ENCODE measurements around the gene ZNF407.

ZNF407 gene

GRCh38 chr18:74679006-74679678, 81.5 kb downstream of the ZNF407 start:
- DNase-seq, result no peak
- no peak overlapping the region for H3K4me3 ChIP-seq (ENCODE audit: low read depth, low read length)
- H3K27me3 ChIP-seq, result no peaks in the 10 kb centered on the region
- TF ChIP-seq CTCF (IDR thresholded peaks at IDR 0.05; ENCODE audit: low read depth, low read length), result no peak
- no peaks in the 10 kb centered on the region for H3K36me3 ChIP-seq
- no peaks in the 10 kb centered on the region for H3K9me3 ChIP-seq
- no peaks in the 10 kb centered on the region for H3K4me1 ChIP-seq

DNA sequence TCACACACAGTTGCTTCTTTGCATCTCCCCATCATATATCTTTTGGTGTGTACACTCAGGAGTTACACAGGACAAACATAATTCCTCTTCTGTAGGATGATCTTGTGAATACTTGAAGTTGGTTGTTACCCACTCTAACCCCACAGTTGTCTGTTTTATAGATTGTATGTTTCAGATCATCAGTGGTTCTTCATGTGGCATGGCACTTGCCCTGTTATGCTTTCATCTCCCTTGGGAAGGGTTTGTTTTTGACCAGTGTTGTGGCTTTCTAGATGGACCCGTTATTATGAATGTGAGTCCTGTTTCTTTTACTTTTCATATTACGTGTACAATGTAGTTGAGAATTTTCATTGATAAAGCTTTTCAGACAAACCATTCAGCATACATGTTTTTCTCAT, 82.0 kb downstream of the ZNF407 start:
- DNase-seq, result no peak
- no peaks in the 10 kb centered on the region for H3K9me3 ChIP-seq
- no peaks in the 10 kb centered on the region for H3K27me3 ChIP-seq
- H3K4me1 ChIP-seq, result no peaks in the 10 kb centered on the region
- H3K4me3 ChIP-seq (ENCODE audit: low read depth, low read length), result no peak overlapping the region
- no peak for TF ChIP-seq CTCF (IDR thresholded peaks at IDR 0.05; ENCODE audit: low read depth, low read length)
- no peaks in the 10 kb centered on the region for H3K36me3 ChIP-seq

- Histone ChIP-seq H3K36me3 (no peaks in the 10 kb centered on the region), H3K4me1 (no peaks in the 10 kb centered on the region), H3K27me3 (no peaks in the 10 kb centered on the region), H3K4me3 (ENCODE audit: low read depth, low read length) (no peak overlapping the region), H3K9me3 (no peaks in the 10 kb centered on the region)
- DNase-seq, result no peak
- no peak for TF ChIP-seq CTCF (IDR thresholded peaks at IDR 0.05; ENCODE audit: low read depth, low read length)
These were observed 84.7 kb downstream of the ZNF407 start for GRCh38 chr18:74682141-74682990.

DNA sequence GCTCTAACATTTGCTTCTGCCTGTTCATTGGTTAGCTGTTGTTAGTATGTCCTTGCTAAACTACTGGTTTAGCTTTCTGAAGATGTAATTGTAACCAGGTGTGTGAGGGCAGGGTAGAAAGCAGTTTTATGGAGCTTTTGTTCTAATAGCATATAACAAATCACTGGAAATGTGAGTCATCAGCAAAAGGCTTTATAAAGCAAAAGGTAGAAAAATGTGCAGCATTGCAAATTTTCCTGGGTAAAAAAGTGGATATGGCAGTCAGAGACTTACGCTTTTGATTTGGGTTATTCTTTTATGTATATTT, 85.3 kb downstream of the ZNF407 start:
- TF ChIP-seq CTCF (IDR thresholded peaks at IDR 0.05; ENCODE audit: low read depth, low read length), result no peak

DNA sequence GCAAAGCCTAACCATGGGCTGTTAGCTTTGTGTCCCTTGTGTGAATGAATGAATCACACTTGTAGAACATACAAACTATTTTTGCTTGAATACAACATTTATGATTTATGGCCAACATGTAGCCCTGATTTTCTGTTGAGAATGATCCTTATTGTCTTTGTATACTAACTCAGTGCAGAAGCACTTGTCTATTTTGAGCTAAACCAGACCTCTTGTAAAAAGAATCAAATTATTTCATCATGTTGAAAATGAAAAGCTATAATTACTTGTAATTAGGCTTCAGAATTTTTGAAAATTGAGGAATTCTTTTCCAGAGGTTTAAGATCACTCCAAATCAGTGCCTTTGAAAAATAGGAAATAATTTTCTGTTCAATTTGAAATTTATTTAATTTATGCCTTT, 85.9 kb downstream of the ZNF407 start:
- Histone ChIP-seq H3K9me3 (no peaks in the 10 kb centered on the region), H3K36me3 (no peaks in the 10 kb centered on the region), H3K4me3 (ENCODE audit: low read depth, low read length) (no peak overlapping the region), H3K27me3 (no peaks in the 10 kb centered on the region), H3K4me1 (no peaks in the 10 kb centered on the region)
- no peak for DNase-seq
- TF ChIP-seq CTCF (IDR thresholded peaks at IDR 0.05; ENCODE audit: low read depth, low read length), result no peak

More for the DNA sequence above, 85.3 kb downstream of the ZNF407 start:
- no peak overlapping the region for H3K4me3 ChIP-seq (ENCODE audit: low read depth, low read length)
- no peaks in the 10 kb centered on the region for H3K4me1 ChIP-seq
- no peaks in the 10 kb centered on the region for H3K36me3 ChIP-seq
- no peak for DNase-seq
- H3K9me3 ChIP-seq, result no peaks in the 10 kb centered on the region
- no peaks in the 10 kb centered on the region for H3K27me3 ChIP-seq

DNA sequence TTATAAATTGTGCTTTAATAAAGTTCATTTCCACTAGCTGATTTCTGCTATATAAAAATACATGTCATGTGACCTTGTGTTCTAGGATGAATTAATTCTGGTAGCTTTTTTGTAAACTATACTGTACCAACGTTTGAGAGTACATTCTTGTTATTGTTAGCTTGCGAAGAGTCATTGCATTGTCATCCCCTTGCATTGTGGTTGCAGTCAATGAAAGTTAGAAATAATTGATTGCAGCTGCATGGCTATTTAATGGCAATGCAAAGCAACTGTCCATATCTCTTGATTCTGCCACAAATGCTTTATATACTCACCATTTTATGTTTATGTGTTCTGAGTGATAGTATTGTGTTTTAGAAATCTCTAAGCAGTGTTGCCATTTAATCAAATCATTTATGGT, 91.6 kb downstream of the ZNF407 start:
- H3K4me3 ChIP-seq (ENCODE audit: low read depth, low read length), result no peak overlapping the region
- no peaks in the 10 kb centered on the region for H3K36me3 ChIP-seq
- H3K4me1 ChIP-seq, result no peaks in the 10 kb centered on the region
- H3K9me3 ChIP-seq, result no peaks in the 10 kb centered on the region
- no peak for DNase-seq
- no peaks in the 10 kb centered on the region for H3K27me3 ChIP-seq
- TF ChIP-seq CTCF (IDR thresholded peaks at IDR 0.05; ENCODE audit: low read depth, low read length), result no peak

Data from BE2C (cell line).